NCI-H345 (cell line): Measurements from ENCODE around the gene SH3PXD2A.
"Not testable (repeated sequence)": the region's sequence is repeated elsewhere in the genome, so short reads cannot be mapped to it uniquely, and the experiment has no call there.

Experiments
- DNase-seq: peaks from one replicate; lab custom pipeline; 2025; lab: John Stamatoyannopoulos, UW

The SH3PXD2A gene

DNA sequence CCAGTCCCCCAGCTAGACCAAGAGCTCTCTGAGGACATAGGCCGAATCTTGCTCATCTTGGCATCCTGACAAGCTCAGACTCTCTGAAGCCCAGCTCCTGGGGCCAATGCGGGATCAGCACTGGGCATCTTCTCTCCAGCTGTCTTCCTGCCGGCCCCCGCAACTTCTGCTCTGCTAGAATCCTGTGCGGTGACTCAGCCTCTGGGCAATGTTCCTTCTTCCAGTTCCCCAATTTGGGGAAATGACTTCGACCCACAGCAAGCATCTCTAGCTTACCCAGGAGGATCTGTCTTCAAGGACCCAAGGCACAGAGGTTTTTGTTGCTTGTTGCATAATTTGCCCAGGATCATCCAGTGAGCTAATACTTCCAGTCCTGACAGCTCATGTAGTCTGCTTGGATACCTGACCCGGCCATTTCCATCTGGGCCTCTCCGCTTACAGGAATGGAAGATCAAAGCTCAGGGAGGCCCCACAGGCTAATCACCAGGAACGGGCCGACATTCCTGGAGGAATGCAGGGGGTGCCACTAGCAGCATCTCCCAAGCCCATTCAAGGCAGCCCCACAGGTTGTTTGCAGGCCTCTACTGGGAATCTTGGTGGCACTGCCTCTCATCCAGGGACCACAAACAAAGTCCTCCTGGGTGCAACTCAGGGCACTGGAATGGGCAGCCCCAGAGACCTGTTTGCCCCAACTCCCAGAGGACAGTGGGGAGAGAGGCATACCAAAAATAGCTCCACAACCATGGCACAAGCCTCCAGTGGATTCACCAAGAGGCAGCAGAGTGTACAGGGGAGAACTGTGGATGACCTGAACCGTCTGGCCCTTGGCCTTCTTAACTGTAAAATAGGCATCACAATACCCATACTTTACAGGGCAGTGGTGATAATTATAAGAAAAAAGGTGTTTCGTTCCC is 210.0 kb downstream of the SH3PXD2A start:
- DNase-seq = no peak

DNA sequence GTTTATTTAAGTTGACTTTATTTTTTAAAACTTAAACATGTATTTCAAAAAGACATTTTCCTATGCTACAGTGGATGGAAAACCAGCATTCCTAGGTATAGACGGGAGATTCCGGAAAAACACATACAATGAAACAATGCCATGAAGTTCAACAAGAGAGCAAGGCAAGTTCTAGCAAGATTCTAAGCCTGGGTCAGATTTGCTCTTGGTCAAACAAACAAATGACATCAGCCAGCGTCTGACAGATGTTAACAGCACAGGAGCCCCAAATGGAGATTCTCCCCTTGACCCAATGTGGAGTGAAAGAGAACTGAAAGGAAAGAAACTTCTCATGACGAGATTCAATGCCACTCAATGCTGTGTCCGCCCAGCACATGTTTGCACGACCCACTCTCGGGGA is 212.0 kb downstream of the SH3PXD2A start:
- no peak for DNase-seq

DNA sequence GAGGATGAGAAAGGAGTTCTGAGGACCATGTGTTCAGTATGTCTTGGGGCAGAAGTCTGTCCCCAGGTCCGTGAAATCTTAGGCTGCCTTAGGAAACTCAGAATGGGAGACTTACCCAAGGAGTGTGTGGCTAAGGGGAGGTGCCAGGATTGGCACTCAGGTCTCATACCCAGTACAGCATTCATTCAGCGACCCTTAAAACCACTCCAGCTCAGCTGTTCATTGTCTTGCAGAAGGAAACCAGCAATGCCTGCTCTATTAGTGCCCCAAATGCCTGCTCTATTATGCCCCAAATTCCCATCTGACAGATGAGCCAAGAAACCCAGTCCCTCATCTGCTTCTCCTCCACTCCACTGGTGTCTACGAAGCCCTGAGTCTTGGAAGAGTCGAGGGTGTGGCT is 214.1 kb downstream of the SH3PXD2A start:
- DNase-seq = no peak

DNA sequence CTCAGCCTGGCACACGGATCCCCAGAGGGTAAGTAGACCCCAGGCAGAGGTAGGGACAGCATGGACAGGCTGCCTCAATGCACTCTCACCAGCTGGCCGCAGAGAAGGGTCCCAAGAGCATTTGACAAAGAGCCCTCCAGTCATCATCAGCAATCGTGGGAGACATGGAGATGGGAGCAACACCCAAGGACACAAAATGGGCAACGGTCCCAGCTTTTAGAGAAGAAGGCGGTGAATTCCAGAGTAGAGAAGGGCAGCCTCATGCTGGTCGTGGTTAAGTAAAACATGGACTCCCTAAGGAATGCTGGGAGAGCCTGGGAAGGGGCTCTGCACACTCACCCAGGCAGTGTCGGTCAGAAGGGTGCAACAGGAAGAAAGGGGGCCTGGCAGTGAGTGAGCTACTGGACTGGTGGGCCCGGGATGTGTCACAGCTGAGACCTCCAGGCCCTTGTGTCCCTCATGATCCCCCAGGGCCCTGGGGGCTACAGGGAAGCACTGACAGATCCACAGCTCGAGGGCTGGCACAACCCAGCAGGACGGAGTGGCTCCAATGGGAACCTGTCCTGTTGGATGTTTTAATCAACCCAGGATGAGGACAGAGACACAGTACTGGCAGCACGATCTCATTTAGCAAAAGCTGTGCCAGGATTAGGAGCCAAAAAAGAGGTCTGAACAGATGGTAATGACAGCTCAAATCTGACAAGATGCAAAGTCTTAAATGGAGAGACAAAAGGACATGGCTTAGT is 214.8 kb downstream of the SH3PXD2A start:
- DNase-seq = no peak

DNA sequence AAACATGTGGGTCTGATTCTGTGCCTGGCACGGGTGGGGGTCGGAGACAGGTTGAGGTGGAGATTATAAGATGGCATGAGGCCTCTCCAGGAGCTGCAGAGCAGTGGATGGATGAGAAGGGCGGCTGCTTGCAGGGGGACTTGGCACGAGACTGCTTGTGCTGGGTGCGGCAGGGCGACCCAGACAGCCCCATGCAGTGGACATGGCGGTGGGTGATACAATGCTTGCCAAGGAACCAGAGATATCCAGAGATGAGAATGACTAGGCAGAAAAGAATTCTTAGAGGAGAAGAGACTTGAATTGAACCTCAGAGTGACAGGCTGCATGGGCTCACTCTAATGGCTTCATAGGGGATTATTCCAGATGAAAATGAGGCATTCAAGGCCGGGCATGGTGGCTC is 216.4 kb downstream of the SH3PXD2A start:
- no peak for DNase-seq

DNA sequence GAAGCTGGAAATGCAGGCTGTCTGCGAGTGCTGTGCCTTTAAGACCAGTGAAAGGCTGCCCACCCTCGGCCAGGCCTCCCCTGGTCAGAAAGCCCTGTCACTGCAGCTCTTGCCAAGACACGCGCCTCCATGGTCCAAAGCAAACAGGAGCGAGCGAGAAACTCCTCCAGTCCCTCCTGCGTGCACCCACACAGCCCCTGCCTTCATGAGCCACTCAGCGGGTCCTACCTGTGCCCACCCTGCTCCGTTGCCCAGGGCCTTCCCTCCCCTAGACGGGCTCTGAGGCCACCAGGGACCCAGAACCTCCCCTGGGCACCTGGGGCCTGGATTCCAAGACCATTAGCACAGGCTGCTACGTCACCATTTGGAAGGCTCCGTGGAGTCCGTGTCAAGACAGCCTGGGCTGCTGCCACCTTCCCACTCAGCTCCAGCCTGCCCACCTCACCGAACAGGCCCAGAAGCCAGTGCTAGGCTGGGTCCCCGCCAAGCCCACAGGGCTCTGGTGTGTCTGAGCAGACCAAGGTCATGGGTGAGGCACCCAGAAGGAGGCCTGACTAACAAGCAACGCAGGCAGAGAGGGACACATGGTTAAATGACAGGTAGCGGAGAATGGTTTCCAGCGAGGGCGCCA is 217.3 kb downstream of the SH3PXD2A start:
- DNase-seq = no peak

DNA sequence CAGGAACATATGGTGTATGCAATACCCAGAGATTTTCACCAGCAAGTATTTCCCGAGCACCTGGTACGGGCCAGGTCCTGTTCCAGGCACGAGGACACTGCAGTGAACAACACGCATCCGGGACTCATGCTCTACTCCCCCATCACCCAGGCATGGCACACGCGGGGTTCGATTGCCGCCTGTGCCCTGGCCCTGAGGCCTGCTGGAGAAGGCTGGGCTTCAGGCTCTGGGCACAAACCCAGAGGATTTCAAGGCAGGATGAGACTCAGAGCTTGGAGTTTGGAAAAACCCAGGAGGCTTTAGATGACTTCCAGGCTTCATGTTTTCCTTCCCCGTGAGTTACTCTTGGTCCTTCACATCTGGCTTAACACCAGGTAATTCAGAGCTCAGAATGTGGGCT is 218.4 kb downstream of the SH3PXD2A start:
- no peak for DNase-seq

DNA sequence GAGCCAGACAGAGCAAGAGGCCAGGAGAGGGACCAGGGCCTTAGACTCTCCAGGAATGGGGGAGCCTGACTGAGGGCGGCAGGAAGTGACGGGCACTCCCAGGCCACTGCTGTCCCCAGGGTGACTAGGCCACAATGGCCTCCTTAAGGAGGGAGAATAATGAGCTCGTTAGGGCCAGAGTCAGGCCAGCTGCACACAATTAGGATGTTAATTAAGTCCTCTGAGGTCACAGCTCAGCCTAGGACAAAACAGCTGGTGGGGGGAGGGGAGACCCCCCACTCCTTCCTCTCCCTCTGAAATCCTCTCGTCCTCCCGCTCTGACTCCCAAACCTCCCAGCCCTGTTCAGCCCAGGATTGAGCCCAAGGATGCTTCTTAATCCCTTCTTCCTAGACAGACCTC is 218.9 kb downstream of the SH3PXD2A start:
- no peak for DNase-seq

DNA sequence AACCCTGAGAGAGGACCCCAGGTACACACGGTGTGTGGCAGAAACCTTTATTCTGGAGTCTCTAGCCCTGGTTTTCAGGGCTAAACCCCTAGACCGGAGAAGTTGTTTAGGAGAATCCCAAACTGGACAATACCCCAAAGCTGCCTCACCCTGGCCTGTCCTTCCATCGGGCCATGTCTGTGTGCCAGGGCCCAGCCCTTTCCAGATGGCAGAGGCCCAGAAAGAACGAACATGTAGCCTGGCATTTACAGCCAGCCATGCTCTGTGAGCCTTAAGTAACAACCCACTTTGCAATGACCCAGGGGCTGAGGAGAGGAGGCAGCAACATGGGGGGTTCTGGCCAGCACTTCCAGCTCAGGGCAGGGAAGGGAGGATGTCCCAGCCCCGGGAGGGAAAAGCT is 219.8 kb downstream of the SH3PXD2A start:
- DNase-seq = no peak

DNA sequence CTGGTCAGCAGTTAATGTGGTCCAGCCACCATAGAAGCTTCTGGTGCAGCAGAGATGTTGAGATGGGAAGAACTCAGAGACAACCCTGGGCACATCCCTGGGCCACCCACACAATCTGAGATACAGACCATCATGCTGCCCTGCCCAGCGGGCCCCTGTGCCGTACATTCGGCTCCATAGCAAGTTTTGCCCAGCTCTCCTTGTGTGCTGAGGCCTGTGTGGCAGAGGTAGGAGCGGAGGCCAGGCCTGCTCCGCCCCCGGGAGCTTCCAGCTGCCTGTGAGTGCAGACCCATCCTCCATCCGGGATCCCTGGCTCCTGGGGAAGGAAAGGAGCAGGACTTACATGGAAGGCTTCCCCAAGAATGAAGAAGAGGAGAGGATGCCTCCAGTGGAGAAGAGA is 221.5 kb downstream of the SH3PXD2A start:
- no peak for DNase-seq

DNA sequence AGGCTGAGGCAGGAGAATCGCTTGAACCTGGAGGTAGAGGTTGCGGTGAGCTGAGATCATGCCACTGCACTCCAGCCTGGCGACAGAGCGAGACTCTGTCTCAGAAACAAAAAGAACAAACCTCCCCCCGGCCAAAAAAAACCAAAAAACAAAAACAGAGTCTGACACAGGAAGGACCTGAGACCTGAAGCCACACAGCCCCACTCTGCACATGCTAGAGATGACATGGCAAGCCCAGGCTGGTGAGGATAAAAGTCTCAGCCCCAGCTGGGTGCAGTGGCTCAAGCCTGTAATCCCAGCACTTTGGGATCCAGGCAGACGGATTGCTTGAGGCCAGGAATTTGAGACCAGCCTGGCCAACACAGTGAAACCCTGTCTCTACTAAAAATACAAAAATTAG is 222.5 kb downstream of the SH3PXD2A start:
- not testable (repeated sequence) for DNase-seq

DNA sequence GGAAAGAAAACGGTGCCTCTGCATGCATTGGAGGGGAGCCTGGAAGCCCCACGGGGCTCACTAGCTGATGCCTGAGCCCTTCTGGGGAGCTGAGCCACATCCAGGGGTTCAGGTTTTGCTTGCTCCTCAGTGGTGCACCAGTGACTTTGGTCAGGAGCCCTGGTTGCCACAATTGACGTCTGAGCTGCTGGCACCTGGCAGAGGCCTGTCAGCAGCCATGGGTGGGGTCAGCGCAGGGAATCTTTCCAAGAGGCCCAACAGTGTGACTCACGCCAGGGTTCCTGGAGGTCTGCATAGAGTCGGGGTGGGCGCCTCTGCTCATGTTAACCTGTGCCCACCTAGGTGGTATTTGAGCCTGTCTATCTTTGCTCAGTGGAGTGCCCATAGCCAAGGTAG is 223.1 kb downstream of the SH3PXD2A start:
- DNase-seq = no peak

DNA sequence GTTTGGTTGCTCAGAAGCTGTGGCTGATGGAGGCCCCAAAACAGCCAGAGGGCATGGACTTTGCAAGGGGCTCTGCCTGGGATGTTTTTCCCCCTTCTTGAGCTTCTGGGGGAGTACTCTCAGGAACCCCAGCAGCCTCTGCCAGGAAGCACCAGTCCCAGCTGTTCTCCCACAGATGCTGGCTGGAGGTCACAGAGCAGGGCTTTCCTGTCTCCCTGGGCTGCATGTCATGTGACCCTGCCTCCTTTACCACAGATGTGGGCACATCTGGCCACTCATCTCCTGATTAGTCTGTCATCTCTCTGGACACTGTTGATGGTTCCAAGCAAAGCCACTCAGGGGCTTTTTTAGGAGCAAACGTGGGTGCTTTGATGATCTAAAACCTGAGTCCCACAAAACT is 225.2 kb downstream of the SH3PXD2A start:
- no peak for DNase-seq

DNA sequence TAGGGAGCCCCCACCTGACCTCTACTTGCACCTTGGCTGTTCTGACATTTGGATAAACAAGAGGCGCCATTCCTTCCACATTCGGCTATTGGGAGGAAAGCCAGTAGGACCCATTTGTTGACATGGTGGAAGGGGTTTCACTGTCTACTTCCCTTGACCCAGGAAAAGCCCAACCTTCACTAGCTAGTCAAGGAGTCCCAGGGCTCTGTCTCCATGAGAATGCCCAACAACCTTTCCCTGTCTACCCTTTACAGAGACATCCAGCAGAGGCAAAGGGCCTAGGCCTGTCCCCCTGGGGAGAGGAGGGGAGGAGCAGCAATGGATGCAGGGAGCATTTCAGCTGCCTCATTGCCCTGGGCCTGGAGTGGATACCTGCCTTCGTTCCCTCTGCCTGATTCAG is 225.8 kb downstream of the SH3PXD2A start:
- DNase-seq = no peak

DNA sequence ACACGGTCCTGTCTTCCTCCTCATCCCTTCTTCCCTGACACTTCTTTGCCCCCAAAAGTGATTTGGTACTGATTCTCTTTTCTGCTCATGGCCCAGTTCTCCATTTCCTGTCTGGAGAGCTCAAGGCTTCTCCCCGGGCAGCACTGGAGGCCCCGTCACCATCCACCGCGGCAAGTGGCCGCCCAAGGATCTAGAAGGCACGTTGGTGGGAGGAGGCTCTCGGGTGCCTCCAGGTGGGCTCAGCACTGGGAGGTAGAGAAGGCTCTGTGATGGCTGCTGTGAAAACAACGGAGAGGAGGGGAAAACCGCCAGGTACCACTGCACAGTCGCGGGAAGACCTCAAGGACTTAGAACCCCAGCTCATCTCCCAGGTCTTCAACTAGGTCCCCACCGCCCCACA is 227.5 kb downstream of the SH3PXD2A start:
- DNase-seq = no peak

DNA sequence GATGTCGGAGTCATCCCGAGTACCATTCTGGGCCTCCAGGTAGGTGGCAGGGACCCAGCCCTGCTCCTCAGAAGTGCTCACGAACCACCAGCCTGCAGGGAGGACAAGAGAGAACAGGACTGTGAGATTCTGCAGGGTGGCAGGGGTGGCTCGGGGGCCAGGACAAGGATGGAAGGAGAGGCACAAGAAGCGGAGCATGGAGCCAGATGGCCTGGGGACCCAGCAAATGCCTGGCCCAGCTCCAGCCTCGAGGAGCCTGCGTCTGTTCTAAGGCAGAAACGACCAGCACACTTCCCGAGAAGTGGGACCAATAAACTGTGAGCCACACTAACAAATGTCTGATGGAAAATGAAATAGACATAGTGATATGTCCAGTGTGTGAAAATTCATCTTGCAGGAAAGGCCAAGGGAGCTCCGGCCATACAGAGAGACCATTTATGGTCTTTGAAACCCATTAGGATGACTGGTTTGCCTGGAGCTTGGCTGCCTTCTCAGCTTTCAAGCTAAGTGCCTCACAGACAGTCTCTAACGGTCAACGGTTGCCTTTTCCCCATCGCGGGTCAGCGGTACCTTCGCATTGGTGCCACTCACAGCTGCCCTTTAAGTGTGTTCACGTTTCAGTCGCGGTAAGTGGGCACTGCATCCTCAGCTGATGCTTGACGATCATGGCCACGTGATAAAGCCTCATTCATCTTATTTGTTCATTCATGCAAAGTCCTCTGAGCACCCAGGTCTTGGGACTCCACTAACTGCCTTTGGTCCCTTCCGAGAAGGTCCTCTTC is 228.1 kb downstream of the SH3PXD2A start:
- DNase-seq = no peak

DNA sequence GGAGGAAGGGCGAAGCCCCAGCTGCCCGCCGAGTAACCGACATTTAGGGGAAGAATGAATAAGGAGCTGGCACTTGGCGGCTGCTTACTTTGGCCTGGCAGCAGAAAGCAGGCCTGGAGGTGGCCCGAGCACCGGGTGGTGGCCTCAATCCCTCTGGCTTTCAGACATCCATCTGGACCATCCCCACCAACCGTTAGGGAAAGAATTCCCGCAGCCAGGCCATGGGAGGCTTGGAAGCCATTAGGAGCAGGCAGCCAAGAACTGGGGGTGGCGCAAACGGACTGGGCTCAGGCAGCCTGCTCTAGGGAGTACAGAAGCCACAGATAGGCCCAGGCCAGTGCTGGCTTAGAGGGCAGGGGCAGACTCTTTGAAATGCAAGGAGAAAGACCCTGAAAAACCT is 229.2 kb downstream of the SH3PXD2A start:
- no peak for DNase-seq

DNA sequence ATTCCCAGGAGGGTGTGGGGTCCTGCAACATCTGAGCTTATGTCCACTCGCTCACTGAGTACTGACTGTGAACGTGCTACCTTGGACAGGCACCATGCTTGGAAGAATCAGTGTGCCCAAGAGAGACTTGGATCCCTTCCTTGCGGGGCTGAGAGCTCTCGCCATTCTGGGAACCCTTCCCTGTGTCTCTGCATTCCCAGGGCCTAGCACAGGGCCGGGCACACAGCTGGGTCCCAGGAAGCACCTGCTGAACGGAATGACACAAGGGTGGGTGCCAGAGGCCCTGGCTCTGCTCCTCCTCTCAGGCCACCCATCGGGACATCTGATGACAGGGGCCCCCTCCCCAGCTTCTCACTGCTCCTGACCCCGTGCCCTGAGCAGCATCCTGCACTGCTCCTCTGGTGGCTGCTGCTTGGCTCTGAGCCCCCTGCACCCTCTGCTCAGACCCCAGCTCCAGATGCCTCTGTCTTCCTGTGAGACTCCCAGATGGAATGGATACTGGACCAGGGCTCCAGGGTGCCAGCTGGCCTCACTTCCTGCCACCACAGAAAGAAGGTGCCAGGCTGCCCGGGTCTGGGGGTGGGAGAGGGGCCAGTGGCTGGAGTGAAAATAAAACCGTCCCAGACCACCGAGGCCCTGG is 232.3 kb downstream of the SH3PXD2A start:
- DNase-seq = no peak

DNA sequence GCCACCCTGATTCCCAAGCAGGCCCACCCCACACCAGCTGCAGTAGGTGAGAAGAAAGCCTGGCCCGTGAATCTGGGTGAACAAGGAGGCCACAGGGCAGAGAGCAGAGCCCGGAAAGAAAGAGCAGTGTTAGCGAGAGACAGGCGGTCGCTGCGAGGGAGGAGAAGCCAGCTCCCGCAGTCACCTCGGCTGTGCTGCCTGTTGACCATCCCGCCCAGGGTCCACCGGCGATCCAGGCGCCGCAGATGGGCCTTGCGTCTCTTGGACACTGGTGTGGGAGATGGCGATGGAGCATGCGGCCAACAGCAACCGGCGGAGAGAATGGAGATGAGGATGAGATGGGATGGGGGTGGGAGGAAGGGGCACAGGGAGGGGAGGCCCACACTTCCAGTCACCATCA is 233.1 kb downstream of the SH3PXD2A start:
- DNase-seq = no peak

DNA sequence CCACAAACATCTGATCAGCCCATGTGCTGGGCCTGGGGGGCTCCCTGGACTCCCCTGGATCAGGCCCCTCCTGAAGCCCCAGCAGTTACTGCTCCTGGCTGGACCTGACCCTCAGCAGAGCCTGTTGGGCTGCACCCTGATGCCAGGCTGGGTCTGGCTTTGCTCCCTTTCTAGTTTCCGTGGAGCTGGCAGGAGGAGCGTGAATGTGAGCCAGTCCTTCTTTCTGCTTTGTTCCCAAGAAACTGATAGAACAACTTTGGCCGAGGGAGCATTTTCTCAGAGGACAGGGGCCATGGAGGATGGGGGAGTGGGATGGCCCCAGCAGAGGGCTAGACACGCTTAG is 233.6 kb downstream of the SH3PXD2A start:
- DNase-seq = no peak

DNA sequence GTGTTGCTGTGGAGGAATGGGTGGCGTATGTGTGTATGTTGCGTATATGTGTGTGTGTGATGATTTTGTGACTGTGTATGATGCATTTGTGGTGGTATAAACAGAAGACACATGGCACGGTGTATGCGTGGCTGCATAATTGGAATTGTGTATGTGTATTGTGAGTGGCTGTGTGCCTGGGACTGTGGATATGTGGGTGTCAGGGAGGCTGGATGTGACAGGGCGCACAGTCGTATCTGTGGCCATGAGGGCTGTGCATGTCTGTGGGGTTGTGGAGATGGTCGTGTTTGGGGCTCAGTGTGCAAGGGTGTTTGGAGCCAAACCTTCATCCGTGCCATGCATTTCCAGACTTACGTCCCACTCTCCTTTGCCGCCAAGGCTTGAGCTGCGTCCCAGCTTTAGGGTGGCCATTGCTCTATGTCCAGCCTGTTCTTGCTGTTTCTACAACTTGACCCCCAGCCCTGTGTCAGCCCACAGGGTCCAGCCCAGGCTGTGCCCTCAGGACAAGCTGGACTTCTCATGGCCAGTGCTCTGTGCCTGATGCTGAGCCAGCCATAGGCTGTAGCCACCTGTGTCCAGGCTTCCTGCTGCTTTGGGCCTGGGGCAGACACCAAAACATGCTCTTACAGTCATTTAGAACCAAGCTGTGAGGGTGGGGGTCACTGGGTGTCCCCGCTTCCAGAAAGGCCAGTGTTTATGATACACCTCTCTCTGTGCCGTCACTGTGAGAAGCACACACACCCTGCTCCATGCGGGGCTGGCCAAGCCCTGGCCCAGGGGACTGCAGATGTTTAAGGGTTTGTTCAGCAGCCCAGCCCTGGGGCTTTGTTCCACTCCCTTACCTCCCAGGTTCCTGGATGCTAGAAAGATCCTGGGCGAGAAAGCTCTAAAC is 234.2 kb downstream of the SH3PXD2A start:
- no peak for DNase-seq
